CD4-positive, CD25-positive, alpha-beta regulatory T cell (primary cell): ENCODE data around the gene SLC25A48. TPM values are rescaled to one million over a fixed set of nuclear protein-coding genes. Genes with fewer than 3 reads are reported as not detected.

Experiments
- ATAC-seq, 2 donors: fragments of 150-1000 bp; cut with Tn5 transposase; one replicate each; pipeline ENCODE4 v1.10.0; 2021; ENCODE audit warnings: low read depth in 2 of 2, moderate number of reproducible peaks in 2 of 2, moderate library complexity in 1 of 2
- DNase-seq, 3 donors: peaks; one replicate each; pipeline versions ENCODE4 v3.0.0 to v3.0.0-alpha.2; 2012 to 2022; ENCODE audit warnings: mixed read lengths in 1 of 3
- H3K27ac ChIP-seq: one replicate; pipeline ENCODE4 v1.7.0; 2013; ENCODE audit warnings: mild to moderate bottlenecking, low read length; ENCODE audit not compliant: insufficient read depth, poor library complexity, severe bottlenecking
- H3K27me3 ChIP-seq: one replicate; pipeline ENCODE4 v1.7.0; 2013; ENCODE audit warnings: low read length; ENCODE audit not compliant: control insufficient read depth, insufficient read depth
- H3K36me3 ChIP-seq: one replicate; pipeline ENCODE4 v1.7.0; 2013; ENCODE audit warnings: mild to moderate bottlenecking, low read length, moderate library complexity; ENCODE audit not compliant: control insufficient read depth, insufficient read depth
- H3K4me1 ChIP-seq: 2 replicates; pipeline ENCODE4 v1.7.0; 2013; ENCODE audit warnings: mild to moderate bottlenecking, low read length; ENCODE audit not compliant: insufficient read depth, control insufficient read depth, poor library complexity, severe bottlenecking
- H3K4me3 ChIP-seq: one replicate; pipeline ENCODE4 v1.7.0; 2013; ENCODE audit warnings: low read depth, mild to moderate bottlenecking, low read length, moderate library complexity
- H3K9me3 ChIP-seq, 2 experiments: 1 replicate in 1 of 2; 2 replicates in 1 of 2; pipeline ENCODE4 v1.7.0; 2013; ENCODE audit warnings: low read length in 2 of 2, mild to moderate bottlenecking in 1 of 2, moderate library complexity in 1 of 2; ENCODE audit not compliant: control insufficient read depth in 2 of 2
- H3K27ac Mint-ChIP-seq, 3 donors: one replicate each; pipeline ENCODE4 v1.8.0; 2020 to 2022; ENCODE audit warnings: mild to moderate bottlenecking in 3 of 3, mixed read lengths in 3 of 3, moderate library complexity in 2 of 3
- H3K27me3 Mint-ChIP-seq: one replicate; pipeline ENCODE4 v1.8.0; 2022; ENCODE audit warnings: mild to moderate bottlenecking, mixed read lengths
- H3K36me3 Mint-ChIP-seq: one replicate; pipeline ENCODE4 v1.8.0; 2020; ENCODE audit warnings: mixed read lengths
- H3K4me1 Mint-ChIP-seq, 4 donors: one replicate each; pipeline ENCODE4 v1.8.0; 2020 to 2022; ENCODE audit warnings: mixed read lengths in 4 of 4, mild to moderate bottlenecking in 1 of 4
- H3K4me3 Mint-ChIP-seq, 4 donors: one replicate each; pipeline ENCODE4 v1.8.0; 2020 to 2022; ENCODE audit warnings: mild to moderate bottlenecking in 4 of 4, mixed read lengths in 4 of 4, moderate library complexity in 3 of 4
- H3K9me3 Mint-ChIP-seq, 7 donors: one replicate each; pipeline ENCODE4 v1.8.0; 2020 to 2022; ENCODE audit warnings: mixed read lengths in 7 of 7, mild to moderate bottlenecking in 3 of 7, moderate library complexity in 2 of 7
- polyA plus RNA-seq, 4 donors: library from polyadenylated mRNA; unstranded; fragments of 300-500 nt; fragmentation: Illumina TruSeq; gene quantifications; one replicate each; pipeline ENCODE4 v1.2.3, GENCODE V29; 2021
- total RNA-seq: library from RNA; stranded (reverse); gene quantifications from one replicate; pipeline ENCODE4 v1.2.3, GENCODE V29; 2022

SLC25A48 gene
- total and polyA plus RNA-seq, 5 donors from 2014 or later = not detected

DNA sequence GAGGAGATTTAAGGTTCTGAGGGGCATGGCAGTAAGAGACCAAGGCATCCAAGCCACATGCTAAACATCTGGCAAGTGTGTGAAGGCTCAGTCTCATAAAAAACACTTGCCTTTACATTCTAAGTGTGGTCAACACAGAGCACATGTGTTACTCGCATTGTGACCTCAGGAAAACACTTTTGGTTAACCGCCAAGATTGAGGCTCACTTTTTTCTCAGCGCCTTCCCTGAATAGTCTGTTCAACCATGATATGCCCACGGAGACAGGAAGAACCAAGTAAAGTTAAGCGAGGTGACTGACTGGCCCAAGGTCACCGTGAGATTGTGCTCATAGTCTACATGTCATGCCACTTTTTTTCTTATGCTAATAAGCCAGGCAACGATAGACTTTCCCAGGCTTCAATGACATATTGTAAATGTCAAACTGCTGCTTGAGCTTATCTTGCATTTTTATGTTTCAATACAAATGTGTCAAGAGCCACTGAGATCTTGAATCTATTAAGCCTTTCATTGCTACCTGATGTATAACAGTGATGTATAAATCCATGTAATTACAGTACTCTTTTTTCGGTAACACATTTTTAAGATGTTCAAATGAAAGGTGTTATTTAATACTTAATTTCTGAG, 82.3 kb downstream of the SLC25A48 start:
- ATAC-seq = no peak
- Mint-ChIP-seq H3K27ac (no peak overlapping the region), H3K4me1 (peaks cover 0 to 13% (median 7%) of the 10 kb centered on the region in 4 donors), H3K27me3 (peaks cover 10% of the 10 kb centered on the region), H3K36me3 (no peaks in the 10 kb centered on the region), H3K9me3 (peaks cover 0 to 7% (median 2%) of the 10 kb centered on the region in 7 donors), H3K4me3 (no peak overlapping the region)
- no peak overlapping the region for H3K27ac ChIP-seq
- no peak for DNase-seq
- no peaks in the 10 kb centered on the region for H3K9me3 ChIP-seq
- no peaks in the 10 kb centered on the region for H3K4me1 ChIP-seq
- no peak overlapping the region for H3K4me3 ChIP-seq
- H3K27me3 ChIP-seq = peaks cover 9% of the 10 kb centered on the region
- H3K36me3 ChIP-seq = no peaks in the 10 kb centered on the region

DNA sequence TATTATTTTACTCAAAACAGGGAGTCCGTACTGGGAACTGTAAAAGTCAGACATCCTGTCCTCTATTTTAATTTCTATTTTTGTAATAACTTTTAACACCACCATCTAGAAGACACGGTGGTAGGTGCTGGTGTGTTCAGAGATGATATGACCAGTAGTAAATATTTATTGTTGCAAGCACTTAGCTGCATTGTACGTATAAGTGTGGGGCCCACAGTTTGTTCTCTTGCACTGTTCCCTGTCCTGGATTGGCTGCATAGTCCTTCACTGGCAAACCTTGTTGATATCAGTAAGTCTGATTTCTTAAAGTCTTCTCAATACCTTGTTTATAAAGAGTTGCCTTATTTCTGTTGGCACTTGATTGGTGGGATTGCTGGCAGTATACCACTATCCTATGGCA, 85.7 kb downstream of the SLC25A48 start:
- peaks cover 9% of the 10 kb centered on the region for H3K27me3 ChIP-seq
- H3K36me3 ChIP-seq = no peaks in the 10 kb centered on the region
- H3K27ac ChIP-seq = no peak overlapping the region
- H3K27ac Mint-ChIP-seq = no peak overlapping the region
- H3K4me1 Mint-ChIP-seq = no peaks in the 10 kb centered on the region
- no peaks in the 10 kb centered on the region for H3K4me1 ChIP-seq
- DNase-seq (no peak), ATAC-seq (no peak)
- H3K4me3 Mint-ChIP-seq = no peak overlapping the region
- H3K9me3 Mint-ChIP-seq = peaks cover 0 to 2% (median 0%) of the 10 kb centered on the region in 7 donors
- no peak overlapping the region for H3K4me3 ChIP-seq
- no peaks in the 10 kb centered on the region for H3K9me3 ChIP-seq
- H3K36me3 Mint-ChIP-seq = no peaks in the 10 kb centered on the region
- peaks cover 20% of the 10 kb centered on the region for H3K27me3 Mint-ChIP-seq

DNA sequence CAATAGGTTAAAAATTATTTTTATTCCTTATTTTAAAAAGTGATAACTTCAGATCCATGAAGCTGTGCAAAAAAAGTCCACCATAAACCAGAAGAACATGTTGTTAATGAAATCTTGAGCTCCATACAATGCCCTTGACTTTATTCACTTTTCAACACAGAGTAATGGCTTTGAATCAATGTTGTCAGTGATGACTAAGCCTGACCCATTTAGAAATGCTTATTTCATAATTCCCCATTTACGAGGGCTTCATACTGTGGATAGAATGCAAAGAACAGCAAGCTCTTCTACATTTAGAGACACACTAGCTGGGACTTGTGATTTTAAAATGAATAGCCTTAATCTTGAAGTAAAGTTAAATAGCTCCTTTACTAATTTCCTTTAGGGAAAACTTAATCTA, 86.9 kb downstream of the SLC25A48 start:
- H3K27ac ChIP-seq = no peak overlapping the region
- H3K4me3 ChIP-seq = no peak overlapping the region
- Mint-ChIP-seq H3K36me3 (no peaks in the 10 kb centered on the region), H3K9me3 (peaks cover 0 to 2% (median 0%) of the 10 kb centered on the region in 7 donors), H3K27me3 (peaks cover 31% of the 10 kb centered on the region), H3K4me3 (no peak overlapping the region), H3K27ac (no peak overlapping the region), H3K4me1 (no peaks in the 10 kb centered on the region)
- no peaks in the 10 kb centered on the region for H3K9me3 ChIP-seq
- H3K27me3 ChIP-seq = peaks cover 13% of the 10 kb centered on the region
- DNase-seq = no peak
- H3K4me1 ChIP-seq = no peaks in the 10 kb centered on the region
- no peak for ATAC-seq
- H3K36me3 ChIP-seq = no peaks in the 10 kb centered on the region

DNA sequence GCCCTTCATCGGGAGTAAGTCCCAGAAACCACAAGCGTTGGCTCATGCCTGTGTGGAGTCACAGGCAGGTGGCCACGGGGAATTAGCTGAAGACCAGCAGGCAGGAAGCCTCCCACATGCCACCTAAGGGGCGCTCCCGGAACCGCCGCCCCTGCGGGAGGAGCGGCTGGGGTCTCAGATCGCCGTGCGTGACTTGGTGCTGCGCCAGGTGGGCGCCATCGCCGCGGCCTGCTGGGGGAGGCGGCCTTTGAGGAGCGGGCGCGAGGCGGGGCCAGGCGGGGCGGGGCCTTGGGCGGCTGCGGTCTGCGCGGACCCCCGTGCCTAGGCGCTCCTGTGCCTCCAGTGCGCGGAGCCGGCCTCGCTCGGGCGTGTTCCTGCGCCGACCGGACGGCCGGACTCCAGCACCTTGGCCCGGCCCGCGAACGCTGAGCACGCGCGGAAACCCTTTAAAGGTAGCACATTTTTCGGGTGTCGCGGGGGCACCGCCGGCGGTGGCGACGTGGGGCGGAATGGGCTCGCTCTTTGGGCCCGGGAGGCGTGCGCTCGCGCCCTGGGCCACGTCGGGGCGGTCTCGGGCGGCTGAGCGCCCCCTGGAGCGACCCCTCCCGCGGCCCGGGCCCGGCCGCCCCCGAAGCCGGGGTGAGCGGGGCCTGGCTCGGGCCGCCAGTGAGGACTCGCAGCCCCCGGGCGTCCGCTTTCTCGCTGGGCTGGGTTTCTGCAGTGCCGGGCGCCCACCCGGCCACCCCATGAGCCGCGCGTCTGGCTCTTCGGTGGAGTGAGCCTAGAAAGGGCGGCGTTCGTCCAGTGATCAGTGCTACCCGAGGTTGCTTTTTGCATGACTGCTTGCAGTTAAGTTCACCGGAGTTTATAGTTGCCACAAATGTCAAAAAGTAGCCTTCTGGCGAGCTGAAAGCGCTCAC, 95.8 kb downstream of the SLC25A48 start:
- no peaks in the 10 kb centered on the region for H3K36me3 ChIP-seq
- Mint-ChIP-seq H3K27me3 (peaks cover 62% of the 10 kb centered on the region), H3K4me3 (peak overlapping the region in 1 of 4 donors; percentile 7), H3K27ac (no peak overlapping the region), H3K9me3 (peaks cover 0 to 3% (median 0%) of the 10 kb centered on the region in 7 donors), H3K36me3 (no peaks in the 10 kb centered on the region), H3K4me1 (no peaks in the 10 kb centered on the region)
- no peaks in the 10 kb centered on the region for H3K4me1 ChIP-seq
- DNase-seq = no peak
- H3K27me3 ChIP-seq = peaks cover 31% of the 10 kb centered on the region
- no peak overlapping the region for H3K27ac ChIP-seq
- no peak for ATAC-seq
- peaks cover 0 to 3% of the 10 kb centered on the region in 2 experiments for H3K9me3 ChIP-seq
- H3K4me3 ChIP-seq = no peak overlapping the region

DNA sequence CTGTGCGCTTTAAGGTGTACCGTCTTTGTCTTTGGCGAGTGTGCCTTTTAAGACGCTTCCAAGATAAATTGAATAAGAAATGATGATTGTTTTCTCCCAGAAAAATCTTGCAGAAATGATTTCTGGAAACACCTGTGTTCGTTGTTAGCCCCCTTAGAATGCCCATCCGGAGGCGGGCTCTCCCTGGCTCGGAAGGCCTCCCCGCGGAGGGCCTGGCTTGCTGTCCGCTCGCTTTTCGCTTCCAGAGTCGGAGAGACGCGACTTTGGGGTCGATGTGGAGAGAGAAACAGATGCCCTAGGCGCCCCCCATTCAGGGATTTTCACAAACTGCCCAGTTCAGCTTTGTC, 96.5 kb downstream of the SLC25A48 start:
- no peak overlapping the region for H3K27ac ChIP-seq
- H3K4me1 Mint-ChIP-seq = no peaks in the 10 kb centered on the region
- peaks cover 31% of the 10 kb centered on the region for H3K27me3 ChIP-seq
- peaks cover 0 to 5% (median 0%) of the 10 kb centered on the region in 7 donors for H3K9me3 Mint-ChIP-seq
- no peaks in the 10 kb centered on the region for H3K36me3 ChIP-seq
- H3K27me3 Mint-ChIP-seq = peaks cover 56% of the 10 kb centered on the region
- peaks cover 0 to 3% of the 10 kb centered on the region in 2 experiments for H3K9me3 ChIP-seq
- H3K36me3 Mint-ChIP-seq = no peaks in the 10 kb centered on the region
- no peak for DNase-seq
- no peak overlapping the region for H3K27ac Mint-ChIP-seq
- H3K4me3 ChIP-seq = no peak overlapping the region
- no peaks in the 10 kb centered on the region for H3K4me1 ChIP-seq
- H3K4me3 Mint-ChIP-seq = peak overlapping the region in 1 of 4 donors; percentile 7
- ATAC-seq = no peak

DNA sequence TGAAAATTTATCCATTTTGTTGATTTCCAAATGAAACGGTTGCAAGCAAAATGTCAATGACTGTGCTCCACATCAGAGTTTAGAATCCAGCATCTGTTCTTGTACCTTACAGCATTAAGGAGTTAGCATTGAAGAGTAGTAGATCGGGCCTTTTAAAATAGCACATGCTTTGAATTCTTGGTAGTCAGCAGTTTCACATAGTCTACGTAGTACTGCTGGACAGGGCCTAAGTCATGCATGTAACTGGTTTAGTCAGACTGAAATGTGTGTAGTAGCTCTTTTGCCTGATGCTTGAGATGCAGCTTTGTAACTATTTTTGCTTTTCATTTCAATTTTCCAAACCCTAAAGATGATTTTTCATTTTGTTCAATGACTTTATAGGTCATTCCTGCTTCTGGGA, 100.5 kb downstream of the SLC25A48 start:
- Histone ChIP-seq H3K27ac (no peak overlapping the region), H3K9me3 (no peaks in the 10 kb centered on the region), H3K4me3 (no peak overlapping the region), H3K4me1 (no peaks in the 10 kb centered on the region), H3K36me3 (no peaks in the 10 kb centered on the region), H3K27me3 (peaks cover 17% of the 10 kb centered on the region)
- Mint-ChIP-seq H3K4me3 (no peak overlapping the region), H3K9me3 (peaks cover 0 to 3% (median 0%) of the 10 kb centered on the region in 7 donors), H3K27ac (no peak overlapping the region), H3K27me3 (peaks cover 44% of the 10 kb centered on the region), H3K4me1 (no peaks in the 10 kb centered on the region), H3K36me3 (no peaks in the 10 kb centered on the region)
- ATAC-seq = no peak
- DNase-seq = no peak

DNA sequence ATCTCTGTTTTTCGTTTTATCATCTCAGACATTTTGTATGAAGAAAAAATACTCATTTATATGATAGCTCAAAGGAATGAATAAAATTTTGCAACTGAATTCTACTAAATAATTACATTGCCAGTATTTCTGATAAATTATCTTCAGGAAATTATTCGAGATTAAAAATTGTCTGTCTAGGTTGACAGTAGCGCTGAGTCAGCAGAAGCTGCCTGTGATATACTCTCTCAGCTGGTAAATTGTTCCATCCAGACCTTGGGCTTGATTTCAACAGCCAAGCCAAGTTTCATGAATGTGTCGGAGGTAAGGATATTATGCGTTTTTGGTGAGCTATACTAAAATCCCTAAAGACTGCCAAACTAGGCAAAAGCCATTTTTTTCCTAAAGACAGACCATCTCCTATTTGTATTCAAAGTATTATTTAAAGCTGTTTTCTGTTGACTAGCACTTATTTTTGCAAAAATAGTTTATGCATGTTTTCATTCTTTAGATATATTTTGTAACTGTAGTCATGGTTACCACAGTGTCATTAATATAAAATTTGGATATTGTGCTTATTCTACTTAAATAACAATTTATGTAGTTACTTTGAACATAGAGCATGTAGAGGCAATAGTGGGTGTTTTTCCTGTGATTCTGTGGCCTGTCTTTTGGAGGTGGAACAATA, 102.9 kb downstream of the SLC25A48 start:
- ATAC-seq (no peak), DNase-seq (no peak)
- no peaks in the 10 kb centered on the region for H3K4me1 ChIP-seq
- H3K27ac ChIP-seq = no peak overlapping the region
- H3K36me3 ChIP-seq = no peaks in the 10 kb centered on the region
- no peak overlapping the region for H3K27ac Mint-ChIP-seq
- H3K9me3 ChIP-seq = no peaks in the 10 kb centered on the region
- H3K27me3 Mint-ChIP-seq = peaks cover 37% of the 10 kb centered on the region
- peaks cover 0 to 3% (median 0%) of the 10 kb centered on the region in 7 donors for H3K9me3 Mint-ChIP-seq
- no peaks in the 10 kb centered on the region for H3K36me3 Mint-ChIP-seq
- no peak overlapping the region for H3K4me3 ChIP-seq
- H3K27me3 ChIP-seq = peaks cover 6% of the 10 kb centered on the region
- no peaks in the 10 kb centered on the region for H3K4me1 Mint-ChIP-seq
- no peak overlapping the region for H3K4me3 Mint-ChIP-seq
